ENCODE results near the gene INTS2. TPM values are rescaled to one million over a fixed set of nuclear protein-coding genes. Genes with fewer than 3 reads are reported as not detected.
"Not testable (repeated sequence)": the region's sequence is repeated elsewhere in the genome, so short reads cannot be mapped to it uniquely, and the experiment has no call there.

INTS2 gene
- total RNA-seq, 5 donors from 2014 or later (not counting 1 experiment from before 2014, with no cell fraction given): 15.2 to 21.2 (median 16.9) TPM

DNA sequence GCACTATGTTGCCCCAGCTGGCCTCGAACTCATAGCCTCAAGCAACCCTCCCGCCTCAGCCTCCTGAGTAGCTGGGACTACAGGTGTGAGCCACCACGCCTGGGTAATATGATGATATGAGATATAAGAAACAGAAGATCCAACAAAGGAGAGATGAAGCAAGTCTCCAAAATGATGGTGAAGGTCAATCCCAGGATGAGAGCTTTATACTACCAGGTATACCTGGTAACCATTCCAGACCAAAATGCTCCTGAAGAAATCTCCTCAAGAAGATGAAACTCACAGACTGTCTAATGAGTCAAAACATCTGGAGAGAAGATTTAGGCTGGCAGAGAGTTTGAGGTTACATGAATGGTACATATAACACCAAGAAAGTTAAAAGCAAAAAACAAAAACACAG is 24.5 kb downstream of the INTS2 start:
- Mint-ChIP-seq H3K4me1 (peaks cover 0 to 10% (median 4%) of the 10 kb centered on the region in 3 donors), H3K9me3 (no peaks in the 10 kb centered on the region), H3K27me3 (no peaks in the 10 kb centered on the region), H3K36me3 (peaks cover 44% of the 10 kb centered on the region), H3K27ac (peak overlapping the region; percentile 74 to 85), H3K4me3 (no peak overlapping the region)
- CTCF ChIA-PET: interaction anchor here in 1 of 2 donors (0.6 kb wide), 1 partner anchor 1210 kb away, joined by 11 read pairs; no protein-coding TSS in a partner anchor
- Histone ChIP-seq H3K9me3 (no peaks in the 10 kb centered on the region), H3K4me1 (ENCODE audit: control insufficient read depth in 1 of 2, extremely low read depth in 1 of 2, insufficient read depth in 2 of 2, low read length in 2 of 2) (peaks cover 0 to 4% of the 10 kb centered on the region in 2 experiments), H3K27ac (ENCODE audit: low read length) (no peak overlapping the region), H3K27me3 (replicated peaks in 1 of 2; ENCODE audit: control insufficient read depth in 2 of 2, extremely low read depth in 1 of 2, insufficient read depth in 2 of 2, low read length in 1 of 2) (no peaks in the 10 kb centered on the region), H3K36me3 (ENCODE audit: control insufficient read depth in 2 of 2, extremely low read depth in 1 of 2, insufficient read depth in 1 of 2, low read length in 1 of 2) (peaks cover 3 to 40% of the 10 kb centered on the region in 2 donors), H3K4me3 (ENCODE audit: control insufficient read depth in 1 of 2, extremely low read depth in 1 of 2, low read length in 1 of 2) (no peak overlapping the region)
- POLR2A ChIA-PET: no interaction called here
- 100% methylated on average over 2 of the region's 3 CpGs for WGBS (ENCODE audit: insufficient coverage)
- no peak for ATAC-seq (replicated peaks in 1 of 4)
- DNase-seq: no peak

DNA sequence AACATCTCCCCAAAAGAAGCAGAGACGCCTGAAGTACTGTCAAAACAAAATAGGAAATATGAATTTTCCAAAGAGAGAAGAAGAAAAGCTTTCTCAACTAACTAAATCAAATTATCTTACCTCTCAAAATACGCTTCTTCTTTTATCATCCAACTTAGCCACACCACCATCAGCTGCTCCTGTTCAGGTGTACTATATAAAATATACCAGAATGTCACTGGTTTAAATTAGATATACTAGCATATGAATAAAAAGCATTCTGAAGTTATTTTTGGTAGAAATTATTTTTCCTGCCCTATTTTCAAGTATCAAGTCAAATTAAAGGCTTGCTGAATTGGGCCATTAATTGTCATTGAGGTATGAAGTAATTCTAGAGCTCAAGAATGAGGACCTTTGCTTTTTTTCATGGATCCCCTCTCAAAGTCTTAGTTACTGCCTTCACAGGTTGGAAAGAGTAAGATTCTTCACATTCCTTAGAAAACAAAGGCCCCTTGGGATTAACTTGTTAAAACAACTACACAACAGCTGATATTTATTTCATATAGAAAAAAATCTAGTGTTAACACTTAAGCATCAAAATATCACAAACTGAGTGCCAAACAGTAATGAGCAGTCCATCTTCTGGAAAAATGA is 30.1 kb downstream of the INTS2 start:
- ChIA-PET POLR2A (no interaction called here), CTCF (interaction anchor here in 1 of 2 donors (0.5 kb wide), 1 partner anchor 85 kb away, joined by 3 read pairs; no protein-coding TSS in a partner anchor)
- no peak for DNase-seq
- Mint-ChIP-seq H3K27ac (no peak overlapping the region), H3K4me3 (no peak overlapping the region), H3K36me3 (peaks cover 44% of the 10 kb centered on the region), H3K27me3 (no peaks in the 10 kb centered on the region), H3K4me1 (no peaks in the 10 kb centered on the region), H3K9me3 (no peaks in the 10 kb centered on the region)
- Histone ChIP-seq H3K4me1 (ENCODE audit: control insufficient read depth in 1 of 2, extremely low read depth in 1 of 2, insufficient read depth in 2 of 2, low read length in 2 of 2) (no peaks in the 10 kb centered on the region), H3K36me3 (ENCODE audit: control insufficient read depth in 2 of 2, extremely low read depth in 1 of 2, insufficient read depth in 1 of 2, low read length in 1 of 2) (peaks cover 3 to 35% of the 10 kb centered on the region in 2 donors), H3K4me3 (ENCODE audit: control insufficient read depth in 1 of 2, extremely low read depth in 1 of 2, low read length in 1 of 2) (no peak overlapping the region), H3K9me3 (no peaks in the 10 kb centered on the region), H3K27me3 (replicated peaks in 1 of 2; ENCODE audit: control insufficient read depth in 2 of 2, extremely low read depth in 1 of 2, insufficient read depth in 2 of 2, low read length in 1 of 2) (no peaks in the 10 kb centered on the region), H3K27ac (ENCODE audit: low read length) (no peak overlapping the region)
- ATAC-seq (replicated peaks in 1 of 4): no peak
- WGBS (ENCODE audit: insufficient coverage): no CpG with 5 or more reads among the region's 2 CpGs

DNA sequence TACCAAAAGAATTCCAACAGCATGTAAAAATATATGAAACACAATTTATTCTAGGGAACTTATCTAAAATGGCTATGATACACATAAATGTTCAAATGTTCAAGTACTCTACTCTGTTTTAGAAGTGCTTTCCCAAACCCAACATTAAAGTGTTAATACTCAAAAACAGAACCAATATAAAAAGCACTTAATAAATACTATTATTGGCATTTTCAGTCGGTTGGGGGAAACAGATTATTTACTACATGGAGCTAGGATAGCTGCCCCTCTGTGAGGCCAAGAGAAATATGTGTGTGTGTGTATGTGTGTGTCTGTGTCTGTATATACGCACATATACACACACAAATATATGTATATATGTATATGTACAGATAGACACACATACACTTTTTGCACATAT is 32.4 kb downstream of the INTS2 start:
- H3K4me3 ChIP-seq (ENCODE audit: control insufficient read depth in 1 of 2, extremely low read depth in 1 of 2, low read length in 1 of 2): no peak overlapping the region
- ChIA-PET POLR2A (no interaction called here), CTCF (no interaction called here)
- H3K4me3 Mint-ChIP-seq: no peak overlapping the region
- WGBS (ENCODE audit: insufficient coverage): no CpG with 5 or more reads among the region's 2 CpGs
- no peaks in the 10 kb centered on the region for H3K9me3 ChIP-seq
- H3K9me3 Mint-ChIP-seq: no peaks in the 10 kb centered on the region
- no peak overlapping the region for H3K27ac Mint-ChIP-seq
- ATAC-seq (replicated peaks in 1 of 4) (no peak), DNase-seq (no peak)
- H3K36me3 ChIP-seq (ENCODE audit: control insufficient read depth in 2 of 2, extremely low read depth in 1 of 2, insufficient read depth in 1 of 2, low read length in 1 of 2): peaks cover 4 to 38% of the 10 kb centered on the region in 2 donors
- no peaks in the 10 kb centered on the region for H3K4me1 ChIP-seq (ENCODE audit: control insufficient read depth in 1 of 2, extremely low read depth in 1 of 2, insufficient read depth in 2 of 2, low read length in 2 of 2)
- no peaks in the 10 kb centered on the region for H3K27me3 Mint-ChIP-seq
- H3K4me1 Mint-ChIP-seq: no peaks in the 10 kb centered on the region
- H3K27me3 ChIP-seq (replicated peaks in 1 of 2; ENCODE audit: control insufficient read depth in 2 of 2, extremely low read depth in 1 of 2, insufficient read depth in 2 of 2, low read length in 1 of 2): no peaks in the 10 kb centered on the region
- peaks cover 46% of the 10 kb centered on the region for H3K36me3 Mint-ChIP-seq
- H3K27ac ChIP-seq (ENCODE audit: low read length): no peak overlapping the region

DNA sequence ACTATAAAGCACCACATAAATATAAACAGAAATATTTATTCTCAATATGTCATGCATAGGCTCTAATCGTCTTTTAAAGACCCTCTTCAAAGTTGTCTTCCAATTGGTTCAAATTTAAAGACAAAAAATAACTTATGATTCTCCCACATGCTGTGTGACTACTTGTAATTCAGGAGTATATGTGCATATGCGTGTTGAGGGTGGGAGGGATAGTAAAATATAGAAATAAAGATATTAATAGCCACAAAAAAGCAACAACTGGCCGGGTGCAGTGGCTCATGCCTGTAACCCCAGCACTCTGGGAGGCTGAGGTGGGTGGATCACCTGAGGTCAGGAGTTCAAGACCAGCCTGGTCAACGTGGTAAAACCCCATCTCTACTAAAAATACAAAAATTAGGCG is 33.5 kb downstream of the INTS2 start:
- POLR2A ChIA-PET; H3K4me3 ChIP-seq (ENCODE audit: control insufficient read depth in 1 of 2, extremely low read depth in 1 of 2, low read length in 1 of 2); H3K9me3 ChIP-seq; H3K27ac Mint-ChIP-seq; H3K27ac ChIP-seq (ENCODE audit: low read length); H3K4me3 Mint-ChIP-seq; H3K4me1 Mint-ChIP-seq; H3K27me3 Mint-ChIP-seq; H3K27me3 ChIP-seq (replicated peaks in 1 of 2; ENCODE audit: control insufficient read depth in 2 of 2, extremely low read depth in 1 of 2, insufficient read depth in 2 of 2, low read length in 1 of 2); ATAC-seq (replicated peaks in 1 of 4); DNase-seq; H3K4me1 ChIP-seq (ENCODE audit: control insufficient read depth in 1 of 2, extremely low read depth in 1 of 2, insufficient read depth in 2 of 2, low read length in 2 of 2); H3K9me3 Mint-ChIP-seq: not testable (repeated sequence)
- CTCF ChIA-PET: interaction anchor here in 1 of 2 donors (0.7 kb wide), 1 partner anchor 1192 kb away, joined by 3 read pairs; no protein-coding TSS in a partner anchor
- no CpG with 5 or more reads among the region's 5 CpGs for WGBS (ENCODE audit: insufficient coverage)
- H3K36me3 Mint-ChIP-seq: peaks cover 46% of the 10 kb centered on the region
- peaks cover 6 to 38% of the 10 kb centered on the region in 2 donors for H3K36me3 ChIP-seq (ENCODE audit: control insufficient read depth in 2 of 2, extremely low read depth in 1 of 2, insufficient read depth in 1 of 2, low read length in 1 of 2)

DNA sequence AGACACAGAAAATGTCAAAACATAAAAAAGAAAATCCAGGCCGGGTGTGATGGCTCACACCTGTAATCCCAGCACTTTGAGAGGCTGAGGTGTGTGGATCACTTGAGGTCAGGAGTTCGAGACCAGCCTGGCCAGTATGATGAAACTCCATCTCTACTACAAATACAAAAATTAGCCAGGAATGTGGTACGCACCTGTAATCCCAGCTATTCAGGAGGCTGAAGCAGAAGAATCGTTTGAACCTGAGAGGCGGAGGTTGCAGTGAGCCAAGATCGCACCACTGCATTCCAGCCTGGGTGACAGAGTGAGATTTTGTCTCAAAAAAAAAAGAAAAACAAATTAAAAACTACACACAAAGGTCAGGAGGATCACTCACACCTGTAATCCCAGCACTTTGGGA is 40.0 kb downstream of the INTS2 start:
- H3K9me3 Mint-ChIP-seq; H3K27ac ChIP-seq (ENCODE audit: low read length); H3K27me3 Mint-ChIP-seq; H3K4me1 Mint-ChIP-seq; H3K4me3 Mint-ChIP-seq; CTCF ChIA-PET; POLR2A ChIA-PET; H3K4me3 ChIP-seq (ENCODE audit: control insufficient read depth in 1 of 2, extremely low read depth in 1 of 2, low read length in 1 of 2); H3K27ac Mint-ChIP-seq; ATAC-seq (replicated peaks in 1 of 4); H3K4me1 ChIP-seq (ENCODE audit: control insufficient read depth in 1 of 2, extremely low read depth in 1 of 2, insufficient read depth in 2 of 2, low read length in 2 of 2); H3K9me3 ChIP-seq; DNase-seq; H3K27me3 ChIP-seq (replicated peaks in 1 of 2; ENCODE audit: control insufficient read depth in 2 of 2, extremely low read depth in 1 of 2, insufficient read depth in 2 of 2, low read length in 1 of 2): not testable (repeated sequence)
- WGBS (ENCODE audit: insufficient coverage): no CpG with 5 or more reads among the region's 6 CpGs
- peaks cover 51% of the 10 kb centered on the region for H3K36me3 Mint-ChIP-seq
- peaks cover 3 to 31% of the 10 kb centered on the region in 2 donors for H3K36me3 ChIP-seq (ENCODE audit: control insufficient read depth in 2 of 2, extremely low read depth in 1 of 2, insufficient read depth in 1 of 2, low read length in 1 of 2)

DNA sequence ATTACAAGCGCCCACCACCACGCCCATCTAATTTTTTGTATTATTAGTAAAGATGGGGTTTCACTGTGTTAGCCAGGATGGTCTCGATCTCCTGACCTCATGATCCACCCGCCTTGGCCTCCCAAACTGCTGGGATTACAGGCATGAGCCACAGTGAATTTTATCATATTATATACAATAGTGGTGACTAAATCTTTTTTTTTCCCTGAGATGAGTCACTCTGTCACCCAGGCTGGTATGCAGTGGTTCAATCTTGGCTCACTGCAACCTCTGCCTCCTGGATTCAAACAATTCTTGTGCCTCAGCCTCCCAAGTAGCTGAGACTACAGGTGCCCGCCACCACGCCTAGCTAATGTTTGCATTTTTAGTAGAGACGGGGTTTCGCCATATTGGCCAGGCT is 41.9 kb downstream of the INTS2 start:
- 100% methylated on average over 3 of the region's 8 CpGs for WGBS (ENCODE audit: insufficient coverage)
- CTCF ChIA-PET: interaction anchor here in 1 of 2 donors (0.6 kb wide), 1 partner anchor 40 kb away, joined by 3 read pairs; no protein-coding TSS in a partner anchor

More for the DNA sequence above, 41.9 kb downstream of the INTS2 start:
- not testable (repeated sequence) for H3K27me3 Mint-ChIP-seq; H3K9me3 ChIP-seq; ATAC-seq (replicated peaks in 1 of 4); H3K27me3 ChIP-seq (replicated peaks in 1 of 2; ENCODE audit: control insufficient read depth in 2 of 2, extremely low read depth in 1 of 2, insufficient read depth in 2 of 2, low read length in 1 of 2); H3K9me3 Mint-ChIP-seq; H3K4me1 Mint-ChIP-seq; H3K27ac ChIP-seq (ENCODE audit: low read length); H3K27ac Mint-ChIP-seq; H3K4me3 Mint-ChIP-seq; H3K4me1 ChIP-seq (ENCODE audit: control insufficient read depth in 1 of 2, extremely low read depth in 1 of 2, insufficient read depth in 2 of 2, low read length in 2 of 2); H3K4me3 ChIP-seq (ENCODE audit: control insufficient read depth in 1 of 2, extremely low read depth in 1 of 2, low read length in 1 of 2); DNase-seq
- H3K36me3 ChIP-seq (ENCODE audit: control insufficient read depth in 2 of 2, extremely low read depth in 1 of 2, insufficient read depth in 1 of 2, low read length in 1 of 2): peaks cover 3 to 25% of the 10 kb centered on the region in 2 donors
- POLR2A ChIA-PET: interaction anchor here in 1 of 2 donors (0.6 kb wide), 1 partner anchor 750 kb away, joined by 3 read pairs; no protein-coding TSS in a partner anchor
- peaks cover 49% of the 10 kb centered on the region for H3K36me3 Mint-ChIP-seq

Measured in T-cell (primary cell).